HG02759 (cell line): Measurements from ENCODE around the gene MAD2L1BP.

Source experiments
- ATAC-seq: cut with Tn5 transposase; IDR thresholded peaks from one replicate; pipeline ENCODE4 v1.9.1; 2021; ENCODE audit warnings: mild to moderate bottlenecking, moderate library complexity; ENCODE audit not compliant: unreplicated experiment

The MAD2L1BP gene

GRCh38 chr6:43665376-43665775 lies 29.7 kb downstream of the MAD2L1BP start:
- no peak for ATAC-seq

- no peak for ATAC-seq
Measured at GRCh38 chr6:43666196-43666920, 30.7 kb downstream of the MAD2L1BP start.

GRCh38 chr6:43667245-43668150 lies 31.9 kb downstream of the MAD2L1BP start:
- ATAC-seq, result peak; percentile 44

- ATAC-seq, result peak; percentile 60
Measured at GRCh38 chr6:43668151-43669028, 32.8 kb downstream of the MAD2L1BP start.

- no peak for ATAC-seq
Measured at GRCh38 chr6:43669050-43669921, 33.6 kb downstream of the MAD2L1BP start.

- ATAC-seq, result no peak
Measured at GRCh38 chr6:43669922-43670622, 34.4 kb downstream of the MAD2L1BP start.

GRCh38 chr6:43670623-43670986 lies 35.0 kb downstream of the MAD2L1BP start:
- ATAC-seq, result no peak

GRCh38 chr6:43671011-43671800 lies 35.6 kb downstream of the MAD2L1BP start:
- ATAC-seq, result no peak

- no peak for ATAC-seq
Measured at GRCh38 chr6:43671801-43672690, 36.4 kb downstream of the MAD2L1BP start.

GRCh38 chr6:43673444-43674084 lies 37.9 kb downstream of the MAD2L1BP start:
- no peak for ATAC-seq

- no peak for ATAC-seq
Measured at GRCh38 chr6:43674291-43674690, 38.7 kb downstream of the MAD2L1BP start.

- no peak for ATAC-seq
Measured at GRCh38 chr6:43674921-43675320, 39.3 kb downstream of the MAD2L1BP start.

GRCh38 chr6:43676962-43677606 lies 41.4 kb downstream of the MAD2L1BP start:
- no peak for ATAC-seq

- no peak for ATAC-seq
Measured at GRCh38 chr6:43677759-43678158, 42.1 kb downstream of the MAD2L1BP start.

GRCh38 chr6:43678341-43678740 lies 42.7 kb downstream of the MAD2L1BP start:
- no peak for ATAC-seq

- ATAC-seq, result no peak
Measured at GRCh38 chr6:43679057-43679456, 43.4 kb downstream of the MAD2L1BP start.
